WERI-Rb-1 (cell line): ENCODE measurements around the gene GH1.

Source experiments
- DNase-seq: peaks from one replicate; pipeline ENCODE4 v3.0.0-alpha.2; 2020
- H3K27ac ChIP-seq: fragments of 250-450 bp; sonication (Bioruptor Pico); 2 replicates; pipeline ENCODE4 v1.5.1; 2020; ENCODE audit warnings: mild to moderate bottlenecking, moderate library complexity
- H3K27me3 ChIP-seq: fragments of 250-450 bp; sonication (Bioruptor Pico); 2 replicates; pipeline ENCODE4 v1.5.1; 2021; ENCODE audit warnings: mild to moderate bottlenecking, low read depth, moderate library complexity; ENCODE audit not compliant: insufficient read depth, severe bottlenecking
- H3K36me3 ChIP-seq: fragments of 250-450 bp; sonication (Bioruptor Pico); 2 replicates; pipeline ENCODE4 v1.5.1; 2020; ENCODE audit warnings: mild to moderate bottlenecking, moderate library complexity
- H3K4me3 ChIP-seq: 2 replicates; pipeline ENCODE4 v1.5.1; 2011; ENCODE audit warnings: low read depth, mild to moderate bottlenecking, control low read depth, low read length
- H3K9me3 ChIP-seq: fragments of 250-450 bp; sonication (Bioruptor Pico); 2 replicates; pipeline ENCODE4 v1.5.1; 2021; ENCODE audit warnings: mild to moderate bottlenecking, moderate library complexity; ENCODE audit not compliant: severe bottlenecking
- CTCF ChIP-seq: IDR thresholded peaks from 2 replicates; pipeline ENCODE4 v1.5.1; 2011; ENCODE audit warnings: low read depth, mild to moderate bottlenecking, control low read depth, inconsistent platforms, low read length

GH1 gene

GRCh38 chr17:63930951-63931575, 12.4 kb upstream of the GH1 start:
- TF ChIP-seq CTCF, result no peak
- no peak for DNase-seq
- no peaks in the 10 kb centered on the region for H3K36me3 ChIP-seq
- no peak overlapping the region for H3K4me3 ChIP-seq
- no peaks in the 10 kb centered on the region for H3K27me3 ChIP-seq
- no peak overlapping the region for H3K27ac ChIP-seq
- no peaks in the 10 kb centered on the region for H3K9me3 ChIP-seq

DNA sequence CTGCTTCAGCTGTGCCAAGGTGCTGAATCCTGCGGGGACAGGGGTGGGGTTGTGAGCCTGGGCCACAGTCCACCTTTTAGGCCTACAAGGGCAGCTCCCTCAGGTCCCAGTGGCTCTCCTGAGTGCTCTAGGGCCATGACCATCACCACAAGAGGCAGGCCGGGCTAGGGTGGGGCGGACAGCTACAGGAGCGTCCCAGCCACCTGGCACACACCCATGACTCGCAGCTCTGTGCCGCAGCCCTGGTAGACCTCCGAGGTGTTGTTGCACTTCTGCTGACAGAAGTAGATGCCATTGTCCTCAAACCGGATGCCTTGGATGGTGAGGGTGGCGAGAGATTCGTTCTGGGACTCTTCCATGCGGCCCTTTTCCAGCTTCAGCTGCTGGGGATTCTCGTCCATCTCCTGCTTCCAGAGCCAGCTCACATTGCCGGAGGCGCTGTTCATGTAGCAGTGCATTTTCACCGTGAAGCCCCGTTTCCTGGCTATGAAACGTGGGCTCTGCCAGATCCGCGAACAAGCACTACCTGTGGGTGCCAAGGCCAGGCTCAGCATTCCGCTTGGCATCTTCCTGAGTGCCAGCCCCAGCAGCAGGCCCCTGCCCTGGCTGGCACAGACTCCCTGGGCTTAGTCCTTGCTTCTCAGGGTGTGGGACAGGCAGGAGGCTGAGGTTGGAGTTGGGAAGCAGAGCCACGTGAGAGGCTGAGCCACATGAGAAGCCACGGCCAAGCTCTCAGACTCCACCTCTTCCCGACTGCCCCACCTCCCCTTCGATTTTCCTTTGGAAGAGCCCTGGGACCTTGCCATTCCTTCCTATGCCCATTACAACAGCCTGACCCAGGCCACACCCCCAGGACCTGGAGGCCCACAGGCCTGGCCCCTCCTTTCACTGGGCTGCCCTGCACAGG, 11.5 kb upstream of the GH1 start:
- DNase-seq, result no peak
- H3K4me3 ChIP-seq, result no peak overlapping the region
- H3K9me3 ChIP-seq, result no peaks in the 10 kb centered on the region
- H3K36me3 ChIP-seq, result no peaks in the 10 kb centered on the region
- no peaks in the 10 kb centered on the region for H3K27me3 ChIP-seq
- no peak for TF ChIP-seq CTCF
- no peak overlapping the region for H3K27ac ChIP-seq

GRCh38 chr17:63928966-63929695, 10.5 kb upstream of the GH1 start:
- Histone ChIP-seq H3K36me3 (no peaks in the 10 kb centered on the region), H3K9me3 (no peaks in the 10 kb centered on the region), H3K27me3 (no peaks in the 10 kb centered on the region), H3K27ac (no peak overlapping the region), H3K4me3 (no peak overlapping the region)
- no peak for DNase-seq
- TF ChIP-seq CTCF, result no peak

DNA sequence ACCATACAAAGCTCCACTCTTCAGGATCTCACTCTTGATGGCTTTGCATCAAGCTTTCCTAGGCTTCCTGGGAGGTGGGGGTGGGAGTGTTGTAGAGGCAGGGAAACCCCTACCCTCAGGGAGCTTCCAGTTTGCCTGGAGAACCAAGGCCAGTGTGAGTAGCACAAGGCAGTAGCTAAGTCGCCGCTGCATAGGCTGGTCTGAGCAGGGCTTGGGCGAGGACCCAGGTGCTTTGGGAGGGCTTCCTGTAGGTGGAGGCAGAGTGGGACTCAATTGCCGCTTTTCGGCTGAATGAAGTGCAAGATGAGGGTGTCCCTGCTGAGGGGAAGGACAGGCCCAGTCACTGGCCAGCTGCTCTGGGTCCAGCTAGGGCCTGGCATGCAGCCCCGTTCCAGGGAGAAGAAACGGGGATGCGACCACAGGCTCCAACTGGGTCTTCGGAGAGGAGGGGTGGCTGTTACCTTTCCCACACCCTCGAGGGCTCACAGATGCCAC, 9.6 kb upstream of the GH1 start:
- H3K36me3 ChIP-seq, result no peaks in the 10 kb centered on the region
- no peak for TF ChIP-seq CTCF
- no peaks in the 10 kb centered on the region for H3K27me3 ChIP-seq
- no peak overlapping the region for H3K4me3 ChIP-seq
- H3K27ac ChIP-seq, result no peak overlapping the region
- no peaks in the 10 kb centered on the region for H3K9me3 ChIP-seq
- DNase-seq, result no peak

- DNase-seq, result no peak
- no peaks in the 10 kb centered on the region for H3K27me3 ChIP-seq
- no peaks in the 10 kb centered on the region for H3K9me3 ChIP-seq
- no peak overlapping the region for H3K4me3 ChIP-seq
- TF ChIP-seq CTCF, result no peak
- H3K36me3 ChIP-seq, result no peaks in the 10 kb centered on the region
- no peak overlapping the region for H3K27ac ChIP-seq
Measured at GRCh38 chr17:63927464-63928171, 9.0 kb upstream of the GH1 start.
